Thyroid gland (tissue), 4 donors: ENCODE measurements around the gene ZFAND3.

Source experiments
- CTCF ChIP-seq, 6 experiments: fragments of 200-600 bp in 3 of 6; fragments of 450-650 bp in 3 of 6; sonication (generic) in 3 of 6; IDR thresholded peaks; one replicate each; pipeline ENCODE4 v1.5.1; 2016 to 2019; ENCODE audit warnings: antibody characterized with exemption in 6 of 6, mild to moderate bottlenecking in 2 of 6, inconsistent platforms in 1 of 6, moderate library complexity in 1 of 6
- POLR2A ChIP-seq, 2 donors: fragments of 450-650 bp; IDR thresholded peaks; one replicate each; pipeline ENCODE4 v1.6.1; 2017; ENCODE audit warnings: antibody characterized with exemption in 2 of 2, mild to moderate bottlenecking in 2 of 2, moderate library complexity in 1 of 2

- no peak for TF ChIP-seq CTCF (IDR thresholded peaks at IDR 0.05)
- no peak for TF ChIP-seq POLR2A (IDR thresholded peaks at IDR 0.05)
These were observed 366.2 kb downstream of the ZFAND3 start for GRCh38 chr6:38185752-38186151.
